ENCODE measurements around the gene SPAG8. TPM values are rescaled to one million over a fixed set of nuclear protein-coding genes. Genes with fewer than 3 reads are reported as not detected.

SPAG8 gene
- total RNA-seq, 6 experiments from 2014 or later = 0.42 to 1.3 (median 0.80) TPM; not detected in 3

- Histone ChIP-seq H3K4me1 (peaks cover 0 to 27% (median 17%) of the 10 kb centered on the region in 4 donors), H3K36me3 (peaks cover 0 to 13% (median under 1%) of the 10 kb centered on the region in 4 donors), H3K9me3 (no peaks in the 10 kb centered on the region), H3K4me3 (peak overlapping the region; percentile 23 to 59 (median 37)), H3K27me3 (no peaks in the 10 kb centered on the region), H3K27ac (peak overlapping the region in 2 of 3 donors; percentile 2 to 99)
- ATAC-seq = peak; percentile 2 to 55 (median 40)
- peak; percentile 58 to 92 (median 87) for DNase-seq
- WGBS (ENCODE audit: insufficient coverage, low coverage, low lambda C conversion rate, missing lambda C conversion rate) = 6% methylated on average over 8 of the region's 12 CpGs
- no peak for TF ChIP-seq CTCF (IDR thresholded peaks at IDR 0.05)
- TF ChIP-seq POLR2A (IDR thresholded peaks at IDR 0.05) = no peak
- intact Hi-C loops (cut with DNase I) = no loop called here
Observed at GRCh38 chr9:35811381-35812024, 559 bp downstream of the SPAG8 start.

- peaks cover 0 to 13% (median 6%) of the 10 kb centered on the region in 4 donors for H3K36me3 ChIP-seq
- no peak for TF ChIP-seq CTCF (IDR thresholded peaks at IDR 0.05)
- no peak for TF ChIP-seq POLR2A (IDR thresholded peaks at IDR 0.05)
- ATAC-seq (no peak), DNase-seq (no peak)
- no CpG with 5 or more reads among the region's 7 CpGs for WGBS (ENCODE audit: insufficient coverage, low coverage, low lambda C conversion rate, missing lambda C conversion rate)
- no peak overlapping the region for H3K4me3 ChIP-seq
- no peak overlapping the region for H3K27ac ChIP-seq
- no peaks in the 10 kb centered on the region for H3K9me3 ChIP-seq
- no peaks in the 10 kb centered on the region for H3K27me3 ChIP-seq
- intact Hi-C loops (cut with DNase I) = no loop called here
- H3K4me1 ChIP-seq = peaks cover 0 to 27% (median 17%) of the 10 kb centered on the region in 4 donors
Observed at GRCh38 chr9:35810122-35810521, 1.9 kb downstream of the SPAG8 start.

GRCh38 chr9:35808433-35808832 is 3.6 kb downstream of the SPAG8 start:
- H3K27me3 ChIP-seq = no peaks in the 10 kb centered on the region
- ATAC-seq (no peak), DNase-seq (no peak)
- no peaks in the 10 kb centered on the region for H3K9me3 ChIP-seq
- intact Hi-C loops (cut with DNase I) = no loop called here
- no peak overlapping the region for H3K4me3 ChIP-seq
- 88% methylated on average over 9 of the region's 9 CpGs for WGBS (ENCODE audit: insufficient coverage, low coverage, low lambda C conversion rate, missing lambda C conversion rate)
- no peak overlapping the region for H3K27ac ChIP-seq
- peaks cover 0 to 21% (median 10%) of the 10 kb centered on the region in 4 donors for H3K4me1 ChIP-seq
- H3K36me3 ChIP-seq = peaks cover 0 to 18% (median 6%) of the 10 kb centered on the region in 4 donors
- TF ChIP-seq CTCF (IDR thresholded peaks at IDR 0.05) (no peak), POLR2A (IDR thresholded peaks at IDR 0.05) (no peak)

GRCh38 chr9:35806101-35806500 is 6.0 kb downstream of the SPAG8 start:
- intact Hi-C loops (cut with DNase I) = no loop called here
- 89% methylated on average over 4 of the region's 8 CpGs for WGBS (ENCODE audit: insufficient coverage, low coverage, low lambda C conversion rate, missing lambda C conversion rate)
- Histone ChIP-seq H3K9me3 (no peaks in the 10 kb centered on the region), H3K4me3 (no peak overlapping the region), H3K27me3 (no peaks in the 10 kb centered on the region), H3K27ac (no peak overlapping the region), H3K4me1 (peaks cover 0 to 10% (median 4%) of the 10 kb centered on the region in 4 donors), H3K36me3 (peaks cover 0 to 19% (median 7%) of the 10 kb centered on the region in 4 donors)
- TF ChIP-seq POLR2A (IDR thresholded peaks at IDR 0.05) (no peak), CTCF (IDR thresholded peaks at IDR 0.05) (no peak)
- DNase-seq (peak in 1 of 3 donors; percentile 28), ATAC-seq (no peak)

All from right lobe of liver (tissue), 6 donors.